ENCODE data around the gene SSBP4. TPM values are rescaled to one million over a fixed set of nuclear protein-coding genes. Genes with fewer than 3 reads are reported as not detected.
A peak's percentile ranks its signal among the peaks of the same experiment; 100 is the strongest.

The SSBP4 gene
- total RNA-seq, 2 donors from 2014 or later: 71.5 to 120 TPM

- Histone ChIP-seq H3K4me3 (peak overlapping the region; percentile 26 to 28), H3K4me1 (replicated peaks) (peaks cover 14% of the 10 kb centered on the region), H3K27ac (peak overlapping the region; percentile 77 to 82), H3K27me3 (replicated peaks; ENCODE audit: insufficient read depth) (no peaks in the 10 kb centered on the region), H3K9me3 (no peaks in the 10 kb centered on the region), H3K36me3 (no peaks in the 10 kb centered on the region)
- no peak for DNase-seq (ENCODE audit: low spot score)
- intact Hi-C loops (cut with DNase I): loop anchor here (5.0 to 10.0 kb wide), 2 partner anchors 140 to 213 kb away; partner anchors contain the start of gene RAB3A
- TF ChIP-seq CTCF (IDR thresholded peaks at IDR 0.05) (no peak), POLR2AphosphoS5 (IDR thresholded peaks at IDR 0.05) (peak; percentile 19)
- WGBS: 2% methylated on average over 51 of the region's 53 CpGs
These were observed 1.8 kb upstream of the SSBP4 start for GRCh38 chr19:18417250-18418028.

GRCh38 chr19:18418029-18418482 lies 1.1 kb upstream of the SSBP4 start:
- intact Hi-C loops (cut with DNase I): loop anchor here (5.0 to 10.0 kb wide), 2 partner anchors 141 to 213 kb away; partner anchors contain the start of gene RAB3A
- H3K27ac ChIP-seq: peak overlapping the region; percentile 77 to 82
- no peaks in the 10 kb centered on the region for H3K9me3 ChIP-seq
- H3K27me3 ChIP-seq (replicated peaks; ENCODE audit: insufficient read depth): no peaks in the 10 kb centered on the region
- TF ChIP-seq CTCF (IDR thresholded peaks at IDR 0.05): no peak
- TF ChIP-seq POLR2A (IDR thresholded peaks at IDR 0.05): no peak
- WGBS: 19% methylated on average over 30 of the region's 30 CpGs
- peak overlapping the region; percentile 26 to 28 for H3K4me3 ChIP-seq
- no peak for DNase-seq (ENCODE audit: low spot score)
- H3K4me1 ChIP-seq (replicated peaks): peaks cover 14% of the 10 kb centered on the region
- no peaks in the 10 kb centered on the region for H3K36me3 ChIP-seq

- intact Hi-C loops (cut with DNase I): loop anchor here (5.0 to 10.0 kb wide), 2 partner anchors 141 to 214 kb away; partner anchors contain the start of gene RAB3A
- TF ChIP-seq CTCF (IDR thresholded peaks at IDR 0.05): no peak
- TF ChIP-seq POLR2AphosphoS5 (IDR thresholded peaks at IDR 0.05): no peak
- TF ChIP-seq POLR2A (IDR thresholded peaks at IDR 0.05): no peak
- DNase-seq (ENCODE audit: low spot score): no peak
- peak overlapping the region; percentile 59 to 75 for H3K4me3 ChIP-seq
- H3K36me3 ChIP-seq: no peaks in the 10 kb centered on the region
- peak overlapping the region; percentile 77 to 82 for H3K27ac ChIP-seq
- H3K9me3 ChIP-seq: no peaks in the 10 kb centered on the region
- H3K27me3 ChIP-seq (replicated peaks; ENCODE audit: insufficient read depth): no peaks in the 10 kb centered on the region
- H3K4me1 ChIP-seq (replicated peaks): peaks cover 14% of the 10 kb centered on the region
- WGBS: 20% methylated on average over 39 of the region's 39 CpGs
These were observed 559 bp upstream of the SSBP4 start for GRCh38 chr19:18418483-18419194.

- no peak for DNase-seq (ENCODE audit: low spot score)
- H3K27me3 ChIP-seq (replicated peaks; ENCODE audit: insufficient read depth): no peaks in the 10 kb centered on the region
- H3K9me3 ChIP-seq: no peaks in the 10 kb centered on the region
- peaks cover 14% of the 10 kb centered on the region for H3K4me1 ChIP-seq (replicated peaks)
- peak overlapping the region; percentile 59 to 75 for H3K4me3 ChIP-seq
- no peak for TF ChIP-seq POLR2AphosphoS5 (IDR thresholded peaks at IDR 0.05)
- no peak for TF ChIP-seq POLR2A (IDR thresholded peaks at IDR 0.05)
- TF ChIP-seq CTCF (IDR thresholded peaks at IDR 0.05): no peak
- peak overlapping the region; percentile 77 to 82 for H3K27ac ChIP-seq
- intact Hi-C loops (cut with DNase I): loop anchor here (5.0 to 10.0 kb wide), 2 partner anchors 143 to 215 kb away; partner anchors contain the start of gene RAB3A
- H3K36me3 ChIP-seq: no peaks in the 10 kb centered on the region
- 1% methylated on average over 93 of the region's 97 CpGs for WGBS
These were observed 682 bp downstream of the SSBP4 start for GRCh38 chr19:18419699-18420460.
